ENCODE measurements around the gene GTF3C5. TPM values are rescaled to one million over a fixed set of nuclear protein-coding genes. Genes with fewer than 3 reads are reported as not detected.
"Not testable (repeated sequence)": the region's sequence is repeated elsewhere in the genome, so short reads cannot be mapped to it uniquely, and the experiment has no call there.

The GTF3C5 gene
- total RNA-seq, 1 donor from 2014 or later: 25.9 TPM

GRCh38 chr9:133076691-133077090, 45.9 kb downstream of the GTF3C5 start:
- TF ChIP-seq CTCF (IDR thresholded peaks at IDR 0.05): no peak
- DNase-seq (ENCODE audit: low spot score in 2 of 2): no peak
- no peaks in the 10 kb centered on the region for H3K4me1 ChIP-seq
- H3K36me3 ChIP-seq: no peaks in the 10 kb centered on the region
- intact Hi-C loops (cut with DNase I): no loop called here
- H3K4me3 ChIP-seq: no peak overlapping the region
- H3K9me3 ChIP-seq: no peaks in the 10 kb centered on the region
- H3K27ac ChIP-seq: no peak overlapping the region
- no peaks in the 10 kb centered on the region for H3K27me3 ChIP-seq

GRCh38 chr9:133078486-133078885, 47.7 kb downstream of the GTF3C5 start:
- H3K9me3 ChIP-seq: no peaks in the 10 kb centered on the region
- H3K36me3 ChIP-seq: no peaks in the 10 kb centered on the region
- no peak for TF ChIP-seq CTCF (IDR thresholded peaks at IDR 0.05)
- no peaks in the 10 kb centered on the region for H3K27me3 ChIP-seq
- H3K4me1 ChIP-seq: no peaks in the 10 kb centered on the region
- no peak overlapping the region for H3K27ac ChIP-seq
- H3K4me3 ChIP-seq: no peak overlapping the region
- intact Hi-C loops (cut with DNase I): no loop called here
- no peak for DNase-seq (ENCODE audit: low spot score in 2 of 2)

- no peaks in the 10 kb centered on the region for H3K9me3 ChIP-seq
- intact Hi-C loops (cut with DNase I): no loop called here
- H3K4me1 ChIP-seq: no peaks in the 10 kb centered on the region
These were observed 49.4 kb downstream of the GTF3C5 start for GRCh38 chr9:133080161-133080560.

GRCh38 chr9:133080786-133081779, 50.3 kb downstream of the GTF3C5 start:
- H3K9me3 ChIP-seq; intact Hi-C loops (cut with DNase I); H3K36me3 ChIP-seq; DNase-seq (ENCODE audit: low spot score in 2 of 2); H3K4me3 ChIP-seq; H3K4me1 ChIP-seq; H3K27me3 ChIP-seq; H3K27ac ChIP-seq: not testable (repeated sequence)

More at GRCh38 chr9:133080161-133080560, 49.4 kb downstream of the GTF3C5 start:
- Histone ChIP-seq H3K27ac (no peak overlapping the region), H3K27me3 (no peaks in the 10 kb centered on the region), H3K4me3 (no peak overlapping the region), H3K36me3 (no peaks in the 10 kb centered on the region)
- no peak for TF ChIP-seq CTCF (IDR thresholded peaks at IDR 0.05)
- no peak for DNase-seq (ENCODE audit: low spot score in 2 of 2)

- H3K27me3 ChIP-seq; DNase-seq (ENCODE audit: low spot score in 2 of 2); H3K4me3 ChIP-seq; H3K27ac ChIP-seq; H3K4me1 ChIP-seq; H3K36me3 ChIP-seq; intact Hi-C loops (cut with DNase I); H3K9me3 ChIP-seq: not testable (repeated sequence)
These were observed 51.3 kb downstream of the GTF3C5 start for GRCh38 chr9:133081957-133082644.

- intact Hi-C loops (cut with DNase I); H3K27me3 ChIP-seq; H3K27ac ChIP-seq; H3K4me3 ChIP-seq; H3K9me3 ChIP-seq; H3K36me3 ChIP-seq; DNase-seq (ENCODE audit: low spot score in 2 of 2); H3K4me1 ChIP-seq: not testable (repeated sequence)
These were observed 52.9 kb downstream of the GTF3C5 start for GRCh38 chr9:133083688-133084087.

- intact Hi-C loops (cut with DNase I); H3K9me3 ChIP-seq; H3K27me3 ChIP-seq; DNase-seq (ENCODE audit: low spot score in 2 of 2); H3K27ac ChIP-seq; H3K4me1 ChIP-seq; H3K4me3 ChIP-seq; H3K36me3 ChIP-seq: not testable (repeated sequence)
These were observed 55.5 kb downstream of the GTF3C5 start for GRCh38 chr9:133086212-133086860.

All from ascending aorta (tissue), 2 donors.